Breast epithelium (tissue), 4 donors: ENCODE data around the gene MARCHF7. TPM values are rescaled to one million over a fixed set of nuclear protein-coding genes. Genes with fewer than 3 reads are reported as not detected.
"Not testable (repeated sequence)": the region's sequence is repeated elsewhere in the genome, so short reads cannot be mapped to it uniquely, and the experiment has no call there.

Experiments used
- DNase-seq, 2 donors: peaks; one replicate each; pipeline ENCODE4 v3.0.0-alpha.2; 2019; ENCODE audit warnings: low spot score in 2 of 2
- H3K27ac ChIP-seq, 2 donors: fragments of 200-600 bp; sonication (generic) in 1 of 2; one replicate each; pipeline ENCODE4 v1.5.1; 2016 to 2019; ENCODE audit warnings: mild to moderate bottlenecking in 1 of 2
- H3K27me3 ChIP-seq, 2 donors: fragments of 200-600 bp; sonication (generic) in 1 of 2; one replicate each; pipeline versions ENCODE4 v1.5.1 to v1.6.0; 2017 to 2019; ENCODE audit warnings: control low read depth in 1 of 2, mild to moderate bottlenecking in 1 of 2
- H3K36me3 ChIP-seq: fragments of 200-600 bp; one replicate; pipeline ENCODE4 v1.5.1; 2019
- H3K4me1 ChIP-seq, 2 donors: fragments of 200-600 bp; sonication (generic); one replicate each; pipeline ENCODE4 v1.5.1; 2016 to 2019; ENCODE audit warnings: control low read depth in 1 of 2
- H3K4me3 ChIP-seq, 3 donors: fragments of 200-600 bp; sonication (generic); 1 replicate in 2 of 3; 2 replicates in 1 of 3; pipeline ENCODE4 v1.5.1; 2016 to 2019; ENCODE audit warnings: mild to moderate bottlenecking in 3 of 3, moderate library complexity in 2 of 3
- H3K9me3 ChIP-seq, 2 donors: fragments of 200-600 bp; sonication (generic) in 1 of 2; one replicate each; pipeline ENCODE4 v1.5.1; 2016 to 2019; ENCODE audit warnings: control low read depth in 1 of 2
- CTCF ChIP-seq, 3 donors: fragments of 450-650 bp; IDR thresholded peaks; one replicate each; pipeline ENCODE4 v1.5.1; 2016 to 2017; ENCODE audit warnings: antibody characterized with exemption in 3 of 3, mild to moderate bottlenecking in 3 of 3, moderate library complexity in 3 of 3
- POLR2A ChIP-seq: fragments of 450-650 bp; IDR thresholded peaks from one replicate; pipeline ENCODE4 v1.6.1; 2016; ENCODE audit warnings: antibody characterized with exemption, mild to moderate bottlenecking, moderate library complexity
- POLR2AphosphoS5 ChIP-seq, 3 donors: sonication (generic); formaldehyde crosslinking; IDR thresholded peaks; one replicate each; pipeline ENCODE4 v1.6.1; 2017; ENCODE audit warnings: antibody characterized with exemption in 3 of 3
- intact Hi-C: fragments of 100-400 bp; cut with DNase I; formaldehyde crosslinking; loops from one replicate; pipeline ENCODE4 v1.15.1; 2023; ENCODE audit warnings: low total_unique reads
- total RNA-seq, 3 donors: library from RNA; depleted of rRNA; stranded (reverse); fragments of >200 nt; gene quantifications; one replicate each; pipeline ENCODE4 v1.1.0, GENCODE V29; 2016

The MARCHF7 gene
- total RNA-seq, 3 donors from 2014 or later = 85.9 to 154 (median 128) TPM

- intact Hi-C loops = no loop called here
- no peaks in the 10 kb centered on the region for H3K9me3 ChIP-seq
- no peaks in the 10 kb centered on the region for H3K4me1 ChIP-seq
- TF ChIP-seq CTCF (IDR thresholded peaks at IDR 0.05) (no peak), POLR2AphosphoS5 (IDR thresholded peaks at IDR 0.05) (no peak), POLR2A (no peak)
- no peak overlapping the region for H3K4me3 ChIP-seq
- H3K27ac ChIP-seq = no peak overlapping the region
- no peaks in the 10 kb centered on the region for H3K27me3 ChIP-seq
- peaks cover 4% of the 10 kb centered on the region for H3K36me3 ChIP-seq
- no peak for DNase-seq
Observed at GRCh38 chr2:159742846-159743245, 30.5 kb downstream of the MARCHF7 start.

GRCh38 chr2:159744363-159744762, 32.1 kb downstream of the MARCHF7 start:
- no peaks in the 10 kb centered on the region for H3K9me3 ChIP-seq
- TF ChIP-seq POLR2A (no peak), CTCF (IDR thresholded peaks at IDR 0.05) (no peak), POLR2AphosphoS5 (IDR thresholded peaks at IDR 0.05) (no peak)

GRCh38 chr2:159745237-159745636, 32.9 kb downstream of the MARCHF7 start:
- H3K9me3 ChIP-seq, DNase-seq, H3K27ac ChIP-seq, H3K27me3 ChIP-seq, intact Hi-C loops, H3K4me3 ChIP-seq, H3K4me1 ChIP-seq, H3K36me3 ChIP-seq: not testable (repeated sequence)

More at GRCh38 chr2:159744363-159744762, 32.1 kb downstream of the MARCHF7 start:
- no peak overlapping the region for H3K27ac ChIP-seq
- no peaks in the 10 kb centered on the region for H3K4me1 ChIP-seq
- intact Hi-C loops = no loop called here
- H3K4me3 ChIP-seq = no peak overlapping the region
- no peaks in the 10 kb centered on the region for H3K36me3 ChIP-seq
- DNase-seq = no peak
- no peaks in the 10 kb centered on the region for H3K27me3 ChIP-seq

- H3K27me3 ChIP-seq = no peaks in the 10 kb centered on the region
- H3K9me3 ChIP-seq = no peaks in the 10 kb centered on the region
- H3K36me3 ChIP-seq = no peaks in the 10 kb centered on the region
- H3K4me3 ChIP-seq = no peak overlapping the region
- no peaks in the 10 kb centered on the region for H3K4me1 ChIP-seq
- intact Hi-C loops = no loop called here
- no peak for DNase-seq
- TF ChIP-seq CTCF (IDR thresholded peaks at IDR 0.05) = no peak
- no peak for TF ChIP-seq POLR2A
- TF ChIP-seq POLR2AphosphoS5 (IDR thresholded peaks at IDR 0.05) = no peak
- no peak overlapping the region for H3K27ac ChIP-seq
Observed at GRCh38 chr2:159748089-159748488, 35.8 kb downstream of the MARCHF7 start.

DNA sequence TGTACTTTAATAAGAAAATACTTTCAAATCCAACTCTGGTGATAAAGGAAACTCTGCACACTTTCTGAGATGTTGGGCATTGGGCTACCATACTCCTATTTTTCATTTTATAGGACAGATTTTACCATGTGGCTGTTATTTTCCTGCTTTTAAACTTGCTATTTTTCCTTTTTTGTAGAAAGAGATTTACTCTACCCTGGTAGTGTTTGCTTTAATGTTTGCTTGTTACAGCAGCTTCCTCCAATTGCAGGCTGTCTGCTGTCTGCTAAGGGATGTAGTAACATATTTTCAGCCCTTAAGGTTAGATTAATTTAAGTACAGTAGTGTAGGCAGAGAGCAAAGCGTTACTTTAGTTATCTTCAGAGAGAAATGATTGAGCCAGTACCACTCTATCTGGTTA, 38.6 kb downstream of the MARCHF7 start:
- no peak for TF ChIP-seq POLR2AphosphoS5 (IDR thresholded peaks at IDR 0.05)
- no peak for TF ChIP-seq CTCF (IDR thresholded peaks at IDR 0.05)
- TF ChIP-seq POLR2A = no peak
- H3K9me3 ChIP-seq = no peaks in the 10 kb centered on the region
- no peaks in the 10 kb centered on the region for H3K36me3 ChIP-seq
- no peak overlapping the region for H3K4me3 ChIP-seq
- DNase-seq = no peak
- no peaks in the 10 kb centered on the region for H3K4me1 ChIP-seq
- intact Hi-C loops = no loop called here
- no peak overlapping the region for H3K27ac ChIP-seq
- H3K27me3 ChIP-seq = no peaks in the 10 kb centered on the region

DNA sequence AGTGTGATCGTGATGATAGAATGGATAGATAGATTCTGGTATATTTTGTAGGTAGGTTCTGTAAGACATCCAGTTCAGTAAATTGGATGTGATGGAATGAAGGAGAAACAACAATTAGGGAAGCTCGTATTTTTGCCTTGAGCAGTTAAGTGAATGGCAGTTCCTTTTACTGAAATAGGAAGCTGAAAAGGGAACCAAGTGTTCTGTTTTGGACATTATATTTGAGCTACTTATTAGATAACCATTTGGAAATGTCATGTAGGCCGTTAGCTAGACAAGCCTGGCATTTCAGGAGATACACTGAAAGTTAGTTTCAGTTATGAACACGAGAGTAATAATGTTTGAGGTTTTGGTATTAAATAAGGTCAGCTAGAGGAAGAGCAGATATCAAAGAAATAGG, 41.5 kb downstream of the MARCHF7 start:
- Histone ChIP-seq H3K36me3 (no peaks in the 10 kb centered on the region), H3K27ac (no peak overlapping the region), H3K4me3 (no peak overlapping the region)

More for the DNA sequence above, 41.5 kb downstream of the MARCHF7 start:
- no peak for TF ChIP-seq POLR2AphosphoS5 (IDR thresholded peaks at IDR 0.05)
- no peak for TF ChIP-seq CTCF (IDR thresholded peaks at IDR 0.05)
- TF ChIP-seq POLR2A = no peak
- intact Hi-C loops = no loop called here
- Histone ChIP-seq H3K27me3 (no peaks in the 10 kb centered on the region), H3K4me1 (no peaks in the 10 kb centered on the region), H3K9me3 (no peaks in the 10 kb centered on the region)
- no peak for DNase-seq
